WERI-Rb-1 (cell line): Measurements from ENCODE around the gene HBD.

Experiments
- DNase-seq: peaks from one replicate; pipeline ENCODE4 v3.0.0-alpha.2; 2020
- H3K27ac ChIP-seq: fragments of 250-450 bp; sonication (Bioruptor Pico); 2 replicates; pipeline ENCODE4 v1.5.1; 2020; ENCODE audit warnings: mild to moderate bottlenecking, moderate library complexity
- H3K27me3 ChIP-seq: fragments of 250-450 bp; sonication (Bioruptor Pico); 2 replicates; pipeline ENCODE4 v1.5.1; 2021; ENCODE audit warnings: mild to moderate bottlenecking, low read depth, moderate library complexity; ENCODE audit not compliant: insufficient read depth, severe bottlenecking
- H3K36me3 ChIP-seq: fragments of 250-450 bp; sonication (Bioruptor Pico); 2 replicates; pipeline ENCODE4 v1.5.1; 2020; ENCODE audit warnings: mild to moderate bottlenecking, moderate library complexity
- H3K4me3 ChIP-seq: 2 replicates; pipeline ENCODE4 v1.5.1; 2011; ENCODE audit warnings: low read depth, mild to moderate bottlenecking, control low read depth, low read length
- H3K9me3 ChIP-seq: fragments of 250-450 bp; sonication (Bioruptor Pico); 2 replicates; pipeline ENCODE4 v1.5.1; 2021; ENCODE audit warnings: mild to moderate bottlenecking, moderate library complexity; ENCODE audit not compliant: severe bottlenecking
- TF ChIP-seq, protein P1 (sequence below): IDR thresholded peaks from 2 replicates; pipeline ENCODE4 v1.5.1; 2011; ENCODE audit warnings: low read depth, mild to moderate bottlenecking, control low read depth, inconsistent platforms, low read length

The HBD gene

DNA sequence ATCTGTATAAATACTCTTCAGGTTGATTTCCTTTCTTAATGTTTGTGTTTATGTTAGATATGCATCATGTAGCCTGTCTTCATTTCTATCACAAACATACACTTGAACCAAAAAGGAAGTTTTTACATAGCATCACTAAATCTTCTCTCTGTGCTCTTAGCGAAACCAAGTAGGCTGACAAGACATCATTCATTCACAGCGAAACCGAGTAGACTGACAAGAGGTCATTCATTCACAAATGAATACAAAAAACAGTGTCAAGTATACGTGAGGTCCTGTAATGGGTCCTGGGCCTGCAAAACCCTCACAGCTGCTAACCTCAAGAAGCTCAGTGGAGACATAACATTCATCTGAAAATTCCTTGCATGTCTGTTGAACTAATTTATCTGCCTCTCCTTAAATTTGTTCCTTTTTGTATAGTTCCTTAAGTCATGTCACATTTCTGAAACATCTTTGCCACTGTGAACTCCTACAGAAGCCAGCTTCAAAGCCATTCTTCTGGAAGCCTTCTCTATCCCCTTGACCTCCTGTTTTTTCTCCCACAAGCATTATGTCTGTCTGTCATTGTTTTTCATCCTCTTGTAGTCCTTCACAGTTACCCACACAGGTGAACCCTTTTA lies 45.3 kb upstream of the HBD start:
- Histone ChIP-seq H3K27ac (no peak overlapping the region), H3K27me3 (peaks cover 43% of the 10 kb centered on the region), H3K9me3 (no peaks in the 10 kb centered on the region), H3K36me3 (no peaks in the 10 kb centered on the region), H3K4me3 (no peak overlapping the region)
- TF ChIP-seq, protein P1, sequence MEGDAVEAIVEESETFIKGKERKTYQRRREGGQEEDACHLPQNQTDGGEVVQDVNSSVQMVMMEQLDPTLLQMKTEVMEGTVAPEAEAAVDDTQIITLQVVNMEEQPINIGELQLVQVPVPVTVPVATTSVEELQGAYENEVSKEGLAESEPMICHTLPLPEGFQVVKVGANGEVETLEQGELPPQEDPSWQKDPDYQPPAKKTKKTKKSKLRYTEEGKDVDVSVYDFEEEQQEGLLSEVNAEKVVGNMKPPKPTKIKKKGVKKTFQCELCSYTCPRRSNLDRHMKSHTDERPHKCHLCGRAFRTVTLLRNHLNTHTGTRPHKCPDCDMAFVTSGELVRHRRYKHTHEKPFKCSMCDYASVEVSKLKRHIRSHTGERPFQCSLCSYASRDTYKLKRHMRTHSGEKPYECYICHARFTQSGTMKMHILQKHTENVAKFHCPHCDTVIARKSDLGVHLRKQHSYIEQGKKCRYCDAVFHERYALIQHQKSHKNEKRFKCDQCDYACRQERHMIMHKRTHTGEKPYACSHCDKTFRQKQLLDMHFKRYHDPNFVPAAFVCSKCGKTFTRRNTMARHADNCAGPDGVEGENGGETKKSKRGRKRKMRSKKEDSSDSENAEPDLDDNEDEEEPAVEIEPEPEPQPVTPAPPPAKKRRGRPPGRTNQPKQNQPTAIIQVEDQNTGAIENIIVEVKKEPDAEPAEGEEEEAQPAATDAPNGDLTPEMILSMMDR, result no peak
- DNase-seq, result no peak

DNA sequence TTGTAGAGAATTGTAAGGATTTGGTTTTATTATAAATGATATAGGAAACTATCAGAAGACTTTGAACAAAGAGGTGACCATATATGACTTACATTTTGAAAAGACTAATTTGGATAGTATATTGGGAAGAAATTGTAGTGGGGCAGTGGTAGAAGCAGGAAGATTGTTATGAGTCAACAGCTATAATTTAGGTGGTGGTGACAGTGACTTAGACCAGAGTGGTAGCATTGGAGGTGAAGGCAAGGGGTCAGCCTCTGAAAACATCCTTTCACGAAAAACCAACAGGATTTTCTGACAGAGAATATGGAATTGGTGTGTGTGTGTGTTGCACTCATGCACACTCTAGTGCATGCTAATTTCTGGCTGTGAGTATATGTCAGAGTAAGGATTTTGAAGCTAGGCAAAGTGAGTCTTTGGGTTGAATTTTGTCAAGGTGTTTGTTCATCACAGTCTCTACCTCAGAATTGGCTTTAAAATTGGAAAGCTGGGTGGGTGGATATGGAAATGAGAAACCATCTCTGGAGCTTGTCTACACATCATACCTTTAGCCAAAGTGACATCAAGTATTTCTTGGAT lies 43.6 kb upstream of the HBD start:
- Histone ChIP-seq H3K27ac (no peak overlapping the region), H3K9me3 (no peaks in the 10 kb centered on the region), H3K36me3 (no peaks in the 10 kb centered on the region), H3K4me3 (no peak overlapping the region), H3K27me3 (peaks cover 47% of the 10 kb centered on the region)
- DNase-seq, result no peak
- TF ChIP-seq, protein P1, result no peak

DNA sequence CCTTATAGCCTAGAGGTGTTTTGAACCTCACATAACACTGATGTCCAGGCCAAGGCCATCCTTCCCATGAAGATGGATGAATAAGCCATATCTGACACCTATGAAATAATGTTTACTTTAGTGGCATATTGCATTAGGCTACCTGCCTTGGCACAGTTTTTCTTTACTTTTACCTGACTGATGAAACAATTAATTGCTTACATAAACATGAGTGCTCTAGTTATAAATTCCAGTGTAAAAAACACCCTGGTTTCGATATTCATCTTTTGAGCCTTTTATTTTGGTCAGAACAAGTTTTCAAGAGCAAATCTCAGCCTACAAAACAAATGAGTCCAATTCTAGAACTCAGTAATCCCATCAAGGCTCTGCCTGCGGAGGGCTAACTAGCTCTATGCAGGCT lies 42.4 kb upstream of the HBD start:
- H3K9me3 ChIP-seq, result no peaks in the 10 kb centered on the region
- H3K4me3 ChIP-seq, result no peak overlapping the region
- no peak overlapping the region for H3K27ac ChIP-seq
- no peaks in the 10 kb centered on the region for H3K36me3 ChIP-seq
- no peak for DNase-seq
- TF ChIP-seq, protein P1, result no peak
- peaks cover 44% of the 10 kb centered on the region for H3K27me3 ChIP-seq

DNA sequence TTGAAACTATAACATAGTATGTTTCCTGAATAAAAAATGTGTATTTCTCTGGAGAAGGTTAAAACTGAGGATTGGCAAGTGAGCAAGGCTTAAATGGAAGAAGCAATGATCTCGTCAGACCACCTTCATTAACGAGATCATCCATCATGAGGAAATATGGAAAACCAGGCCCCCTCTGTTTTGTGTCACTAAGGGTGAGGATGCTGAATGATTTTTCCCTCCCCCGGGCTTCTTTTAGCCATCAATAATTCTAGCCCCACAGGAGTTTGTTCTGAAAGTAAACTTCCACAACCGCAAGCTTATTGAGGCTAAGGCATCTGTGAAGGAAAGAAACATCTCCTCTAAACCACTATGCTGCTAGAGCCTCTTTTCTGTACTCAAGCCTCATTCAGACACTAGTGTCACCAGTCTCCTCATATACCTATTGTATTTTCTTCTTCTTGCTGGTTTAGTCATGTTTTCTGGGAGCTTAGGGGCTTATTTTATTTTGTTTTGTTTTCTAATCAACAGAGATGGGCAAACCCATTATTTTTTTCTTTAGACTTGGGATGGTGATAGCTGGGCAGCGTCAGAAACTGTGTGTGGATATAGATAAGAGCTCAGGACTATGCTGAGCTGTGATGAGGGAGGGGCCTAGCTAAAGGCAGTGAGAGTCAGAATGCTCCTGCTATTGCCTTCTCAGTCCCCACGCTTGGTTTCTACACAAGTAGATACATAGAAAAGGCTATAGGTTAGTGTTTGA lies 41.3 kb upstream of the HBD start:
- H3K27me3 ChIP-seq, result peaks cover 40% of the 10 kb centered on the region
- no peaks in the 10 kb centered on the region for H3K9me3 ChIP-seq
- H3K27ac ChIP-seq, result no peak overlapping the region
- TF ChIP-seq, protein P1, result no peak
- no peak overlapping the region for H3K4me3 ChIP-seq
- no peak for DNase-seq
- H3K36me3 ChIP-seq, result no peaks in the 10 kb centered on the region

DNA sequence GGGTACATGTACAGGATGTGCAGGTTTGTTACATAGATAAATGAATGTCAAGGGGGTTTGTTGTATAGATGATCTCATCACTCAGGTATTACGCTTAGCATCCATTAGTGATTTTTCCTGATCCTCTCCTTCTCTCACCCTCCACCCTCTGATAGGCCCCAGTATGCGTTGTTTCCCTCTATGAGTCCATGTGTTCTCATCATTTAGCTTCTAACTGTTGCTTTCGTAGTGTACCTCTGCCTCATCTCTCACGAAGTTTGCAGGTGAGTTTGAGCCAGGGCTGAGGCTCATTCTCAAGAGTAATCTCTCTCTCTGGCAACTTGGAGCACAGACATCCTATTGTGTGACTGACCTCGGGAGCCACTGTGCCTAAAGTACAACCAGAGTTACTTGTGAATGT lies 40.1 kb upstream of the HBD start:
- no peak overlapping the region for H3K4me3 ChIP-seq
- H3K27me3 ChIP-seq, result peaks cover 43% of the 10 kb centered on the region
- no peak for DNase-seq
- H3K9me3 ChIP-seq, result no peaks in the 10 kb centered on the region
- no peak overlapping the region for H3K27ac ChIP-seq
- H3K36me3 ChIP-seq, result no peaks in the 10 kb centered on the region
- TF ChIP-seq, protein P1, result no peak
